AG20443 (cell line): ENCODE results near the gene TSC2.
A peak's percentile ranks its signal among the peaks of the same experiment; 100 is the strongest.
"Not testable (repeated sequence)": the region's sequence is repeated elsewhere in the genome, so short reads cannot be mapped to it uniquely, and the experiment has no call there.

Source experiments
- DNase-seq: peaks from one replicate; pipeline ENCODE4 v3.0.0; 2012; ENCODE audit warnings: low spot score, mixed read lengths

TSC2 gene

GRCh38 chr16:2086812-2087747 is 39.3 kb downstream of the TSC2 start:
- no peak for DNase-seq

DNA sequence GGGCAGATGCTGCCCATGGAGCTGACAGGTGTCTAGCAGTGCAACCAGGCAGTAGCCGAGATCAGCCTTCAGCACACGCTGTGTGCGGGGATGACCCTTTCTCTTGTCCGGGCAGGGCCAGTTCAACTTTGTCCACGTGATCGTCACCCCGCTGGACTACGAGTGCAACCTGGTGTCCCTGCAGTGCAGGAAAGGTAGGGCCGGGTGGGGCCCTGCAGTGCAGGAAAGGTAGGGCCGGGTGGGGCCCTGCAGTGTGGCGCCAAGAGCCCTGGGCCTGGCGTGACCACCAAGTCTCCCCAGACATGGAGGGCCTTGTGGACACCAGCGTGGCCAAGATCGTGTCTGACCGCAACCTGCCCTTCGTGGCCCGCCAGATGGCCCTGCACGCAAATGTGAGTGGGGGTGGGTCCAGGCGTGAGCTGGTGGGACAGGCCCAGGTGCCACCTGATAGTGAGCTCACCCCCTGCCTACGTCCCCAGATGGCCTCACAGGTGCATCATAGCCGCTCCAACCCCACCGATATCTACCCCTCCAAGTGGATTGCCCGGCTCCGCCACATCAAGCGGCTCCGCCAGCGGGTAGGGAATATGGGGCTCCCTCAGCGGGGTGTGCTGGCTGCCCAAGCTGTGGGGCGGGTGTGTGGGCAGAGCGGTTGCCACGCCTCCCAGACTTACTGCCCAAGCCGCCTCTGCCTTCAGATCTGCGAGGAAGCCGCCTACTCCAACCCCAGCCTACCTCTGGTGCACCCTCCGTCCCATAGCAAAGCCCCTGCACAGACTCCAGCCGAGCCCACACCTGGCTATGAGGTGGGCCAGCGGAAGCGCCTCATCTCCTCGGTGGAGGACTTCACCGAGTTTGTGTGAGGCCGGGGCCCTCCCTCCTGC is 40.2 kb downstream of the TSC2 start:
- no peak for DNase-seq

DNA sequence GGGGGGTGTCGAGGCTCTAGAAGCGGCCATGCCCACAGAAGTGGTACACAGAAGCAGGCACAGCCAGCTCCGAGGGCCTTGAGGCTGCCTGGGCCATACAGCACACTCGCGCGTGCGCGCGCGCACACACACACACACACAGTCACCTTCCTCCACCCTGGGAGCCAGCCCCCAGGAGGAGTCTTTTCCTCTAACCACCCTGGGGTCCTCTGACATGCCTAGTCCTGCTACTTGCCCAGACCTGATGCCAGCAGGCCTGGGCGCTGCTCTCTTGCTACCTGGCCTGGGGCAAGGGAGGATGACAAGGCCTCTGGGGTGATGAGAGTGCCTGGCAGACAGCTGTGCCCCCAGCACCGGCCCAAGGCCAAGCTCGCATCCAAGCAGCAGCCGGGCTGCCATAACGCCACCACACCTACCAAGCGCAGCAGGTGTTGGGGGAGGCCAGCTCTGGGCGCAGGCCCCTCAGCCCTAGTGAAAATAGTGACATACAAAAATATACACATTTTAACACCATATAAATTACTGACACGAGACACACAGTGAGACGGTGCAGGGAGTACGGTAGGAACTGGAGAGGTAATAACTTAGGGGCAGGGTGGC is 41.1 kb downstream of the TSC2 start:
- no peak for DNase-seq

- DNase-seq = no peak
Measured at GRCh38 chr16:2089706-2090480, 42.1 kb downstream of the TSC2 start.

DNA sequence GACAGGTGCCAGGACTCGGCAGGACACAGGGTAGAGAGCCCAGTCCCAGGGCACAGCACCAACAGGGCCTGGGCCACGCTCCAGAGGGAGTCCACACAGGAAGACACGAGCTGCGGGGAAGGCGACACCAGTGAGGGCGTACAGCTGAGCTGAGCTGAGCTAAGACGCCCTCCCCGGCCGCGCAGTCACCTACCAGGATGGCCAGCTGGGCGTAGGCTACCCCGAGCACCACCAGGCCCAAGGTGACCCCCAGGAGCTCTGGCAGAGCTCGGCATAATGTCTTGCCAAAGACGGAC is 42.6 kb downstream of the TSC2 start:
- DNase-seq = no peak

DNA sequence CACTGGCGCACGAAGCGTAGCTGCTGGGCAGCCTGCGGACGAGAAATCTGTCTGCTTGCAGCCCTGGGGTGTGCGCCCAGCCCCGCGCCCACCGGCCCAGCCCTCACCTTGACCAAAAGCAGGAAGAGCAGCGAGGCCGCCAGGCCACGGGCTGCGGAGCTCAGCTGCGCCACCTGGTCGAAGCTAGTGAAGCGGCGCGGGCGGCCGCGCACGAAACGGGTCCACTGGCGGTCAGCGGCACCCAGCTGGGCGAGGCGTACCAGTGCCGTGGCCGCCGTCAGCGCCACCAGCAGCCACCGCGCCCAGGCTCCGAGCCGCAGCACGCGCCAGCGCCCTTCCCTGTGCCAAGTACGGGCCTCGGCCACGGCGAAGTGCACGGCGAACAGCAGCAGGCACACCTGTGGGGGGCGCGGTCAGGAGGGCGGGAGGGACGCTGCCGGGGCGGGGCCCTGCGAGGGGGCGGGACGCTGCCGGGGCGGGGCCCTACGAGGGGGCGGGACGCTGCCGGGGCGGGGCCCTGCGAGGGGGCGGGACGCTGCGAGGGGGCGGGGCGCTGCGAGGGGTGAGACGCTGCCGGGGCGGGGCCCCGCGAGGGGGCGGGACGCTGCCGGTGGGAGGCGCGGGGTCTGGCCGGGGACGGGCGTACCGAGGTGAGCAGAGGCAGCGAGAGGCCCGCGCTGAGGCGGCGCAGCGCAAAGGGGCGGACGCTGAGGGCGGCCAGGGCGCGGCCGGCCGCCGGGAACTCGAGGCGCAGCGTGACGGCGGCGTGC is 43.2 kb downstream of the TSC2 start:
- peak; percentile 85 for DNase-seq

DNA sequence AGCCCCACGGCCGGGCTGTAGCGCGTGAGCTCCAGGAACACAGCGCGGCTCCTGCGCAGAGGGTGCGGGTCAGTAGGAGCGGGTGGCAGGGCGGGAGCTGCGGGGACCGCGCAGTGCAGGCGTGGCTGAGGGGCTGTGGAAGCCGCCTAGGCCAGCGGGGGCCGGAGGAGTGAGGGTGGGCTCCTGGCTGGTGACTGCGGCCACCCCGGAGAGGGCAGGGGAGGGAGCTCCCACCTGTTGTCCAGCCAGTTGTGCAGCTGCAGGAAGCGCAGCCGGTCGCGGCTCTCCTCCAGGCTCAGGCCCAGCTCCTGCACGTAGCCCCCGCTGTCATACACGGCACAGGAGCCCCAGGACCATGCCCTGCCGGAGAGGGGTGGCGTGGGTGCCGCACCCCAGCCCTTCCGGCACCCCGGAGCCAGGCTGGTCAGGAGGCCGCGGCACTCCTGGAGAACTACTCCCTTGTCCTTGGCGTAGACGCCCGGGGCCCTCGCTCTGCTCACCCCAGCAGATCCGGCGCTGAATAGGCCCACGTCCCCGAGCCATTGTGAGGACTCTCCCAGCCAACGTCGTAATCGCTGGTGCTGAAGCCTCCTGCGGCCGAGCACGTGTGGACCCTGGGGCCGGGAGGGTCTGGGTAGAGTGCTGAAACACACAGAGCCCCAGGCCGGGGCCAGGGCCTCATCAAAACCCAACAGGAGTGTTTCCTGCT is 43.9 kb downstream of the TSC2 start:
- DNase-seq = no peak

GRCh38 chr16:2092256-2092620 is 44.5 kb downstream of the TSC2 start:
- DNase-seq = no peak

DNA sequence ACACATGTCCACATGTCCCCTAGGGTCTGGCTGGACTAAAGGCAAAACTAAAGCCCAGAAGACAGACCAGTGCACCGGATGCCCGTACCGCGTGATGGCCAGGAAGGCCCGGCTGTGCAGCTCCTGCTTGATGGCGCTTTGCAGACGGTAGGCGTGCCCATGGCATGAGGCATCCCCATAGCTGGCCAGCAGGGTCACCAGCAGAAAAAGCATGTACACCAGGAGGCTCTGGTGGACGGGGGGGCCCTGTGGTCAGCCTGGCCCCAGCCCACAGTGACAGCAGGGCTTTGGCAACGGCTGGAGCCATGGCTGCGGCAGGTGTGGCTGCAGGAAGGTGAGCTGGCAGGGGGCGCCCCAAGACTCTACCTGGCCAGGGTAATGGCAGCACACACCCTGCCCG is 45.1 kb downstream of the TSC2 start:
- DNase-seq = no peak

DNA sequence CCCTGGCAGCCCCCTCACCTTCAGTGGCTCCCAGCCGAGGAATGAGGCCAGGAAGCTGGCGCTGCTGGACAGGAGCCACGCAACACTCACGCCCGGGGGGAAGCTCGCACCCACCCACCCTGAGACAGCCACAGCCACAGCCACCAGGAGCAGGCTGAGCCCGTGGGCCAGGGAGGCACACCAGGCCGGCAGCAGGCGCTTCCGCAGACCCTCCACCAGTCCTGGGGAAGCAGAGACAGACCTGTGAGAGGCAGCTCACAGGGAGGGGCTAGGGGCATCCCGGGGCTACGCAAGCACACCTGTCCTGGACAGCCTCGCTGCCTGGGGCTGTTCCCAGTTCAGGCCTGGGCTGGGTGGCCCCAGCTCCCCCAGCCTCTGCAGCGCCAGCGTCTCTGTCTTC is 46.0 kb downstream of the TSC2 start:
- DNase-seq = no peak

- peak; percentile 63 for DNase-seq
Measured at GRCh38 chr16:2095315-2095853, 47.6 kb downstream of the TSC2 start.

- no peak for DNase-seq
Measured at GRCh38 chr16:2095918-2096582, 48.3 kb downstream of the TSC2 start.

- no peak for DNase-seq
Measured at GRCh38 chr16:2096853-2097595, 49.2 kb downstream of the TSC2 start.

- not testable (repeated sequence) for DNase-seq
Measured at GRCh38 chr16:2097689-2098088, 49.9 kb downstream of the TSC2 start.

GRCh38 chr16:2101581-2101980 is 53.8 kb downstream of the TSC2 start:
- DNase-seq = not testable (repeated sequence)

DNA sequence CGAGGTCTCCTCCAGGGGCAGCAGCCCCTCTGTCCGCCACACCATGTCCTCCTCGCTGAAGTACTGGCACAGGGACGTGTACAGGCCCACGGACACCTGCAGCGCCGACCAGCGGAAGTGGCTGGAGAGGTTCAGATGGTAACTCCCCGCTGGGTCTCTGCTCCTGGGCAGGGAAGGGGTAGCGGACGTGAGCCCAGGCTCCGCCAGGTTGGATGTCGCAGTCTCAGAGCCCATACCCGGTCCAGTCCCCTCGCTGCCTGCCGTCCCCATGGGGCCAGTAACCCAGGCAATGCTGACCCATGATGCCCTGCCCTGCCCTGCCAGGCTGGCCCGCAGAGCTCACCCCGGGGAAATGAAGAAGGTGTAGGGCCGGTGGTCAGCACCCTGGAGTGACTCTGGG is 54.7 kb downstream of the TSC2 start:
- DNase-seq = no peak

GRCh38 chr16:2104464-2104863 is 56.7 kb downstream of the TSC2 start:
- DNase-seq = not testable (repeated sequence)

DNA sequence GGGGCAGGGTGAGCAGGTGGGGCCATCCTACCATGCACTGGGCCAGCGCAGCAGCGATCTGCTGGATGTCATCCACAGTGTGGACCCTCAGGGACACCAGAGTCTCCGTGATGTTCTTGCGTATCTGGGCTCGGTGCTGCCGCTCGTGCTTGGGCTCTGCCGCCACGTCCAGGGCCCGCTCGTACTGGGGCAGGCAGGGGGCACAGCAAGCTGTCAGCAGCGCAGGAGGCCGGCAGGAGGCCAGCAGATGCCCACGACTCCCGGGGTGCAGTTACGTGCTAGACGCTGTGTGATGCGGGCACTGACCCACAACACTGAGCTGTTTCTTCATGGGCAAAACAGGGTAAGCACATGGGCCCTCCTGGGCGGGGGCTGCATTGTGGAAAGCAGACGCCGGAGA is 57.5 kb downstream of the TSC2 start:
- DNase-seq = not testable (repeated sequence)

GRCh38 chr16:2105769-2106168 is 58.0 kb downstream of the TSC2 start:
- DNase-seq = not testable (repeated sequence)
